ENCODE results near the gene ALB.

- no peak for TF ChIP-seq CTCF (IDR thresholded peaks at IDR 0.05)
- TF ChIP-seq EZH2 (IDR thresholded peaks at IDR 0.05; ENCODE audit: borderline replicate concordance, insufficient read depth, low read depth, low read length, poor library complexity, severe bottlenecking) = no peak
Observed at GRCh38 chr4:73439991-73440390, 35.9 kb downstream of the ALB start.
